ENCODE measurements around the gene NRP2.

DNA sequence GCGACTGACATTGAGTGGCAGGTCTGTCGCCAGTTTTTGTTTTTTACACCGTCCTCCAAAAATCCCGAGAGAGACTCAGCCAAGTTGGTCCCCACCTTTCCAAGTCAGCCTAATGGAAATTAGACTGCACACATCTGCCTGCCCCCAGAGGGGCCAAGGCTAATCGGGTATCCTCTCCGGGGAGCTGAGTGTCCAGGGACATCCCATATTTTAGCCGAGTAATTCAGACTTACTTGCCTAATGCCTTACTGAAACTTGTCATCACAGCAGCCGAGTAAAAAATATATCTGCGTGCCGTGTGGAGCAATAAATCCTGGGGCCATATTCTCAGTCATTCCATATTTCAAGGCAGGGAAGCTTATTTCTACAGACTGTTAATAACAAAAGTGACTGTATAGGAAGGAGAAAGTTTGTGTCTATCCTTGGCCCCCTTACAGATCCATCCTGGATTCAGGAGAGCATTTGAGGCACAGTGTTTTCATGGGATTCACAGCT, 38.9 kb upstream of the NRP2 start:
- TF ChIP-seq ZNF565 (CRISPR knock-in tag; conservative IDR thresholded peaks at IDR 0.05; ENCODE audit: low read depth): no peak
- no peak for TF ChIP-seq TOX (CRISPR knock-in tag; IDR thresholded peaks at IDR 0.05; ENCODE audit: borderline replicate concordance)
